Caki2 (cell line): Measurements from ENCODE around the gene MCC. TPM values are rescaled to one million over a fixed set of nuclear protein-coding genes. Genes with fewer than 3 reads are reported as not detected.

Experiments
- DNase-seq: peaks from one replicate; pipeline ENCODE4 v3.0.0-alpha.2; 2015; ENCODE audit warnings: low read depth
- in situ Hi-C: cut with HindIII; loops from 2 replicates; pipeline ENCODE4 v1.10.0; 2016; ENCODE audit warnings: low sequenced_read_pairs, low pct_unique_long_range_greater_than_20kb, mixed read lengths
- total RNA-seq: library from RNA; depleted of rRNA; stranded (reverse); fragments of >200 nt; shearing (Covaris generic); gene quantifications from 2 replicates; pipeline ENCODE4 v1.2.3, GENCODE V29; 2014; ENCODE audit warnings: low replicate concordance

MCC gene
- total RNA-seq, 1 experiment from 2014 or later: 0.20 TPM

DNA sequence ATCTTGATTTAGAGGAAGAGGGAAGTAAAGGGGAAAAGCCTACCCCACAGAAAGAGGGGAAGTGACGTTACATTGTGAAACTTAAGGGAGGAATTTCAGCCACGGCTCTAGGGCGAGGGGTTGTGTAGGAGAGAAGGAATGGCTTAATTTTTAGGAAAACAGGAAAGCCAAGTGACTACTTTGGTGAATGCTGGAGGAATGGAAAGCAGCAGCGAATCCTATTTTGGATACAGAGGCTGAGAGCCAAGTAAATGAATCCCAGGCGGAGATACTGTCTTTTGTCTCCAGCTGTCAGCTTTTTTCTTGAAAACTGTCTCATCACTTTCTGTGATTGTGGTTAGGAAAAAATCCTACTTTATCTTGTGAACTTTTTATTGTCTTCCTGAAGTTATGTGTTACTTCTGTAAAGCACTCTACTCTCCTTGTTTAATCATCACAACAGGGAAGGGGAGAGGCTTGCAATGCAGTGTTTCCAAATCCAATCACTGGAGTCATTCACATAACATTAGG, 241.8 kb downstream of the MCC start:
- DNase-seq: no peak
- in situ Hi-C loops: no loop called here

DNA sequence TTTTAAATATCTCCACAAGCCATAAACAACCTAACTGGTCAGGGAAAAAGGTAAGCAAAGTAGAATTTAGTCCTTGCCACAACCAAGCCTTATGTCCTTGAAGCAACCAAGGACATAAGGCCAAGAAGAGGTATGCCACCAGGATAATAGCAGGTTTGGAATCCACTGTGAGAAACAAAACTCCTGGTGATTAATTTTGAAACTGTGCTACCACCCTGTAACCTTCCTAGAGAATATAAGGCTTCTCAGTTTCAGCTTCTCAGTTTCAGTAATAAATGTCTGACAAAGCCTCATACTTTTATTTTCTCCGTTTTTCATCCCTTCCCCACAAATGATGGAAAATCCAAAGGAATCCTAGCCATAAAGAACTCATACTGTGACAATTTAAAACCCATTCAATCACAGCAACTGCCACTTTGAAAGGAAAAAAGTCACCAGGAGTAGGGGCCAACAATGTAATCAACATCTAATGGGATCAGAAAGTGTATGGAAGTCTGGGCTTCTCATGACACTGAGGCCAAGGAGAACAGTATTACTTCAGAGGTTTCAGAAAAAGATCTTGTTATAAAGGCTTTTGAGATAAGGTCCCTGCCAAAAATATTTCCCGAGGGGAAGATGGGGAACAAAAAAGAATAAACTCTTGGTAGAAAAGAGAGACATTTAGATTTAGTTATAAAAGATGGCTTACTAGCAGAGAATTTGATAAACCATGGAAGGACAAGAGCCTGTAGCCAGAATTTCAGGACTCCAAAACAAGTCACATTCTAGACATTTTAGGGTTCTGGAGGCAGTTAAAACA, 242.6 kb downstream of the MCC start:
- in situ Hi-C loops: no loop called here
- DNase-seq: no peak

- in situ Hi-C loops: no loop called here
- DNase-seq: no peak
Measured at GRCh38 chr5:113244966-113245365, 243.3 kb downstream of the MCC start.

DNA sequence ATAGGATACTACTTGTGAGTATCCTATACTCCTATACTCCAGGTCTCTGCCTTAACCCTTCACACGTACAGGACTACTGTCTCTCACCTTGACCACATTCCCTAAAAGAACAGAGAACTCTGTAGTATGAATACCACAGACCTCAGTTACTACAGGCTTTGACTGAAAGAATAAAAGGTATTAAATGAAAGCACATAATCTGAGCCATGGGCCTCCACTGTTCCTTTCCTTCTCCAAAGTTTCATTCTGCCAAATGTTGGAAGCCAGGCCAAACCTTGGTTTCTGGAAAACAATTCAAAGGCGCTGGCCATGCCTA, 244.9 kb downstream of the MCC start:
- in situ Hi-C loops: no loop called here
- no peak for DNase-seq

DNA sequence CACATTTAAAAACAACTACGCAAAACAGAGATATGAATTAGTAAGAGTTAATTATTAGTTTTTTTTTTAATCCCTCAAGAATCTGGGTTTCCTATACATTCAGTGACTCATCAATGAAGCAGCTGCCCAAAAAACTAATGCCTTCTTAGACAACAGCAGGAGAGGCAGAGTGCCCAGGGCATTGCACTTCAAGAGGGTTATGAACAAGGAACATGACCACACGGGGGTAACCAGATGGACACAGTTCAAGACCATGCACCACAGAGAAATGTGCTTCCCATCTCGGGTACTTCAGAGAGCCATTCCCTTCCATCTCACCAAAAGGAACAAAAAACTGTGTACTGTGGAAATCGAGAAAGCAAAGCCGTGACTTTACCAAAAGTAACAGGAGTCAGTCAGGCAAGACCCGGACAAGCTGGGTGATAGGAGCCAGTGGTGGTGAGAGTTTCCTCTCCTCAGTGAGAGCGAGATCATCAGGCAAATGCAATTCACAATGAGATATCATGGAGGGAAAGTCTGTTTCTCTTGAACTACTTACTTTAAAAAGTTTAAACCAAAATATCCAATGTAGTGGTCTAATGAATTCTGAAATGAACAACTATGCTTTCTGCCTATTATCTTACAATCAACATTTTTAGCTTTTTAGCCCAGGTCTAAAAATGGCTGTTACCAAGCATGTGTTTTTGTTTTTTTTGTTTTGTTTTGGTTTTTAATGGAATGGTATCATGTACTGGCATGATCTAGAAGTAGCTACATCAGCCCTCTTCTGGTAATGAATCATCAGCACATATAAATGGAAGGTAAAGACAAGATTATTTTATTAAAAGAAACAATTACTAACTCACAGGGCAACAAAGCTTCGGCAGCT, 245.5 kb downstream of the MCC start:
- in situ Hi-C loops: no loop called here
- DNase-seq: no peak

GRCh38 chr5:113240951-113241726, 247.1 kb downstream of the MCC start:
- in situ Hi-C loops: no loop called here
- DNase-seq: no peak

DNA sequence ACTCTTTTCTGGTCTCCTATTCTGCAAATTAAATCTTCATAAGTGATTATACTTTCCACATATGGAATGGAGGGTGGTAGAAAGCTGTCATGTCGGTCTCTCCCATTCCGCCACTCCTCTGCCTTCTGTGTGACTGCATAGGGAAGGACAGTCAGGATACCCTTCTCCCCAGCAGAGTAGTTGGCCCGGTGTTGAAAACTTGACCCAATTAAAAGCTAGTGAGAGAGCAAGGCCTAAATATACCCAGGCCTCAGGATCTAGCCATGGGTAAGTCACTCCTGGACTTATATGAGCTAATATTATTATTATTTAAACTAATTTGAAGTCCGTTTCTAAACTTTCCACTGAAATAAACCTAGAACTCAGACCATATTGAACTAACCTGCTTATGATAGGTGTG, 248.2 kb downstream of the MCC start:
- in situ Hi-C loops: no loop called here
- DNase-seq: no peak

DNA sequence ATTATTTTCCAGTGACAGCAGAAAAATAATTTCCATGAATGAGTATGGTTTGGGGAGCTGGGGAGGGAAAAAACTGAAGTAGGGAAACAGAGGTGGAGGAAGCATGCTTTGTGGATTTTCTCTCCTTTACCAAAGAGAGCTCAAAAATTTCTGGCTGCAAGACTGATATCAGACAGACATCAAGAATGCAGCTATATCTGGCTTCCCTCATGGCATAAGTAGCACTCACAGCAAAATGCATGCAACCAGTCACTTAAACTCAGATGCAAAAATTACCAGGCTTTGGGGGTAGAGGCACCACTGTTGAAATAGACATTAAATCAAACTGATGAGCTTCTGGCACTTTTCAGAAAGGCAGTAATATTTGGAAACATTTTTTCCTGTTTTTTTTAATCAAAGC, 250.4 kb downstream of the MCC start:
- in situ Hi-C loops: no loop called here
- no peak for DNase-seq

GRCh38 chr5:113236536-113237288, 251.5 kb downstream of the MCC start:
- in situ Hi-C loops: no loop called here
- no peak for DNase-seq

DNA sequence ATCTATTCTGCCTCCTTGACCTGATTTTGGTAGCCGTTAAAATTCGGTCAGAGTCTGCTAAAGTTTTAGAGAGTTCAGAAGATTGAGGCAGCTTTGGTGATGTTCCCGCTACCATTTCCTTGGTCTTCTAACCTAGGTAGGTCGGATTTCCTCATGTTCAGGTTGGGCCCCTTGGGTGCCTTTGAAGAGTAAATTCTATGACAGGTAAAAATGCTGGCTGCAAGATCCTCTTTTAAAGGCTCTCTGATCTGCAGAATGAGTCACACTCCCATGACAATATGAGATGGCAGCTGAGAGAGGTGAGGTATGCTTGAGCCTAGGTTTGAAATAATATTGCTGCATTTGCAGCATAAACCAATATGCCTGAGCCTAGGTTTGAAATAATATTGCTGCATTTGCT, 252.4 kb downstream of the MCC start:
- in situ Hi-C loops: no loop called here
- no peak for DNase-seq

GRCh38 chr5:113234546-113234945, 253.7 kb downstream of the MCC start:
- DNase-seq: no peak
- in situ Hi-C loops: no loop called here

DNA sequence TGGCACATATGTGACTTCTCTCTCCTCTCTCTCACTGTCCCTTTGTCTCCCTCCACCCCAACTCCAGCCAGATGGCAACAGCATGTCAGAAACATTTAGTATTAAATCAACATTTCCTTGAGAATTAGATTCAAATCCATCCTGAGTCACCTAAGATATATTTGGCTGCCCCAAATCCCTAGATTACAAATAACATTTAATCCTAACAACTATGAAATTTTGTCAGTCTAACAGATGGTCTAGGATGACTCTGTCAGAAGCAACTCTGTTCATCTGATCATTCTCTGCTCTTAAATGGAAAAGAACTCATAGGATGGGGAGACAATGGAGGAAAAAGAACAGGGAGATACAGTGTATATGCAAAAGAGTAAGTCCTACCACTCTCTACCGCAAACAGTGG, 254.6 kb downstream of the MCC start:
- DNase-seq: no peak
- in situ Hi-C loops: no loop called here

DNA sequence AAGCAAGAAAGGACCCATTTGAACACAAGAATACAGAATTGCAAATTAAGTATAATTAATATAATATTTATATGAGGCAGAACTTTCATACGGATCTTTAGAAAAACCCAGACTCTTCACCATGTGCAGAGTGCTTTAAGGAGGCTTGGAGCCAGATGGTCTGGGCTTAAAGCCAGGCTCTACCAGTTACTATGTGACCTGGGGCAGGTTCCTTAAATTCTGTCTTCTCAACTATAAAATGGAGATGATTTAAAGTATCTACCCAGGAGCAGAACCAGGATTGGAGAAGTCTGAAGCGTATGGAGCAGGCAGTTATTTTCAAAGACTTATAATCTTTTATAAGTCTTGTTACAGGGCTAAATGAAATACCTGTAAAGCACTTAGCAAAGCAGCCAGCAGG, 255.6 kb downstream of the MCC start:
- DNase-seq: no peak
- in situ Hi-C loops: no loop called here

- in situ Hi-C loops: no loop called here
Measured at GRCh38 chr5:113232221-113232620, 256.0 kb downstream of the MCC start.

GRCh38 chr5:113231653-113232000, 256.6 kb downstream of the MCC start:
- in situ Hi-C loops: no loop called here
- no peak for DNase-seq

More at GRCh38 chr5:113232221-113232620, 256.0 kb downstream of the MCC start:
- no peak for DNase-seq

DNA sequence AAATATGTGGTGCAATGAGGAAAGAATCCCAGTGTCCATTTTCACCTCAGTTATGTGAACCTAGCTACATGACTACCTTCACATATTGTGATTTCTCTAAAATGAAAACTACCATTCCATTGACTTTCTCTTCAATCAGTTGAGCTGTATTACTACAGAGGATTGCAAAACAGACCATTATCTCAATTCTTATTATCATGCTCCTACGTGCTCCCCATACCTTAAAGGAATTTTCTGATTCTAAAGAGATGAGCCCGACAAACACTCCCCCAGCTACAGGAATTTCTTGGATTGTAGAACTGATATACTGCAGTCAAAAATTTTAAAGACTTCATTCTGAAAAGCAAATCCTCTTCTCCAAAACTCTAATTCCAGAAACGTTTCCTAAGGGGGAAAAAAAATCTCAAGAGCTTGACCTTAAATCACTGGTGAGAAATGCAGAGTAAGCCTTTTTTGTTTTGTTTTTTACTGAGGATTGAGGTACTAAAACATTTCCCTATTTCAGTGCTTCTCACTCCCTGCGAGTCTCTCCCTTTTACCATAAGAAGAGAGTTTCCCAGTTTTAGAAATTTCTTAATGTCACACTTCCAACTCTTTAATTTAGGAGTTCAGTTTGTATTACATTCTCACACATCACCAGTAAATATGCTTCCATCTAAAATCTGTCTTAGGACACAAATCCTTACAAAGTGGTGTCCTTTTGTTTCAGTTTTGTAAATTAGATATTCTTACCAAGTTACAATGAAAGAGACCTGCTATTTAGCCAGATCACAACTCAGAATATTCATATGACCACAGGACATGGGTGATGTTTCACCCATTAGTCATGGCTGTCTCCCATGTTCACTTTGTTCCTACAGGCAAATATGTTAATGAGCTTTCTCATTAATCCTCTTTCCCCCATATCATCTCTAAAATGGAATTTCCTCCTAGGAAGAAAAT, 257.3 kb downstream of the MCC start:
- in situ Hi-C loops: no loop called here
- no peak for DNase-seq

GRCh38 chr5:113227798-113228197, 260.5 kb downstream of the MCC start:
- DNase-seq: no peak
- in situ Hi-C loops: no loop called here
